Astrocyte (in vitro differentiated cells and primary cell): ENCODE data around the gene GID8. TPM values are rescaled to one million over a fixed set of nuclear protein-coding genes. Genes with fewer than 3 reads are reported as not detected.

Experiments used
- DNase-seq: peaks from one replicate; pipeline ENCODE4 v3.0.0-alpha.2; 2010; ENCODE audit warnings: low read depth
- FAIRE-seq: peaks from 2 replicates; lab custom pipeline; 2011; peaks lifted over from hg19 to GRCh38; lab: Jason Lieb, UNC
- H2AFZ ChIP-seq: 2 replicates; pipeline ENCODE4 v1.6.0; 2012; ENCODE audit warnings: low read depth, low read length, inconsistent platforms
- H3K27ac ChIP-seq: 2 replicates; pipeline ENCODE4 v1.5.1; 2011; ENCODE audit warnings: low read depth, low read length, inconsistent platforms
- H3K27me3 ChIP-seq: 2 replicates; pipeline ENCODE4 v1.6.0; 2011; ENCODE audit warnings: low read length, inconsistent platforms; ENCODE audit not compliant: insufficient read depth
- H3K36me3 ChIP-seq: 2 replicates; pipeline ENCODE4 v1.5.1; 2011; ENCODE audit warnings: low read length, inconsistent platforms; ENCODE audit not compliant: insufficient read depth
- H3K4me1 ChIP-seq: 2 replicates; pipeline ENCODE4 v1.5.1; 2011; ENCODE audit warnings: low read length, inconsistent platforms; ENCODE audit not compliant: insufficient read depth
- H3K4me2 ChIP-seq: 2 replicates; pipeline ENCODE4 v1.6.0; 2012; ENCODE audit warnings: low read length, inconsistent platforms
- H3K4me3 ChIP-seq: 2 replicates; pipeline ENCODE4 v1.5.1; 2011; ENCODE audit warnings: low read depth, mild to moderate bottlenecking, low read length, inconsistent platforms; ENCODE audit not compliant: insufficient read depth
- H3K79me2 ChIP-seq: 2 replicates; pipeline ENCODE4 v1.6.0; 2012; ENCODE audit warnings: mild to moderate bottlenecking, low read length, inconsistent platforms; ENCODE audit not compliant: insufficient read depth
- H3K9ac ChIP-seq: 2 replicates; pipeline ENCODE4 v1.6.0; 2012; ENCODE audit warnings: mild to moderate bottlenecking, low read length, inconsistent platforms
- H3K9me3 ChIP-seq: 2 replicates; pipeline ENCODE4 v1.5.1; 2012; ENCODE audit warnings: low read depth, mild to moderate bottlenecking, low read length, inconsistent platforms; ENCODE audit not compliant: insufficient read depth
- H4K20me1 ChIP-seq: 2 replicates; pipeline ENCODE4 v1.6.0; 2012; ENCODE audit warnings: low read length, inconsistent platforms; ENCODE audit not compliant: insufficient read depth
- H3K27ac Mint-ChIP-seq: one replicate; pipeline ENCODE4 v1.8.0; 2021; ENCODE audit warnings: mild to moderate bottlenecking, mixed read lengths; ENCODE audit not compliant: unreplicated experiment
- H3K27me3 Mint-ChIP-seq: one replicate; pipeline ENCODE4 v1.8.0; 2021; ENCODE audit warnings: low read depth, mixed read lengths; ENCODE audit not compliant: unreplicated experiment
- H3K36me3 Mint-ChIP-seq: one replicate; pipeline ENCODE4 v1.8.0; 2021; ENCODE audit warnings: low read depth, mixed read lengths; ENCODE audit not compliant: unreplicated experiment
- H3K4me1 Mint-ChIP-seq: one replicate; pipeline ENCODE4 v1.8.0; 2021; ENCODE audit warnings: low read depth, mixed read lengths; ENCODE audit not compliant: unreplicated experiment
- H3K4me3 Mint-ChIP-seq: one replicate; pipeline ENCODE4 v1.8.0; 2021; ENCODE audit warnings: mild to moderate bottlenecking, moderate library complexity, mixed read lengths; ENCODE audit not compliant: unreplicated experiment
- H3K9me3 Mint-ChIP-seq: one replicate; pipeline ENCODE4 v1.8.0; 2021; ENCODE audit warnings: mild to moderate bottlenecking, mixed read lengths; ENCODE audit not compliant: unreplicated experiment
- CTCF ChIP-seq: IDR thresholded peaks from 2 replicates; pipeline ENCODE4 v1.5.1; 2011; ENCODE audit warnings: low read depth, mild to moderate bottlenecking, inconsistent platforms, low read length, moderate library complexity; ENCODE audit not compliant: insufficient read depth
- EZH2 ChIP-seq: IDR thresholded peaks from 2 replicates; pipeline ENCODE4 v1.6.1; 2012; ENCODE audit warnings: mild to moderate bottlenecking, low read length, inconsistent platforms; ENCODE audit not compliant: insufficient read depth
- total RNA-seq: library from RNA; stranded (reverse); gene quantifications from 2 replicates; pipeline ENCODE4 v1.2.1, GENCODE V29; 2021

The GID8 gene
- total RNA-seq, 1 donor from 2014 or later: 37.1 TPM

- no peak overlapping the region for H3K27ac ChIP-seq
- DNase-seq (no peak), FAIRE-seq (no peak)
- TF ChIP-seq CTCF (no peak), EZH2 (no peak)
- H3K79me2 ChIP-seq: no peaks in the 10 kb centered on the region
- no peaks in the 10 kb centered on the region for H3K9me3 ChIP-seq
- Mint-ChIP-seq H3K4me3 (no peak overlapping the region), H3K27ac (no peak overlapping the region), H3K36me3 (peaks cover 9% of the 10 kb centered on the region), H3K27me3 (no peaks in the 10 kb centered on the region), H3K9me3 (no peaks in the 10 kb centered on the region), H3K4me1 (peaks cover 21% of the 10 kb centered on the region)
- no peak overlapping the region for H2AFZ ChIP-seq
- peaks cover 4% of the 10 kb centered on the region for H3K4me1 ChIP-seq
- H3K4me2 ChIP-seq: no peak overlapping the region
- H3K9ac ChIP-seq: no peak overlapping the region
- H3K36me3 ChIP-seq: peaks cover 41% of the 10 kb centered on the region
- no peak overlapping the region for H3K4me3 ChIP-seq
- peaks cover 76% of the 10 kb centered on the region for H4K20me1 ChIP-seq
- no peaks in the 10 kb centered on the region for H3K27me3 ChIP-seq
These were observed 41.4 kb upstream of the GID8 start for GRCh38 chr20:62896526-62896925.

GRCh38 chr20:62897666-62898065, 40.3 kb upstream of the GID8 start:
- FAIRE-seq: no peak
- no peaks in the 10 kb centered on the region for H3K79me2 ChIP-seq
- peaks cover 75% of the 10 kb centered on the region for H4K20me1 ChIP-seq
- no peaks in the 10 kb centered on the region for H3K27me3 ChIP-seq
- Mint-ChIP-seq H3K27ac (no peak overlapping the region), H3K36me3 (peaks cover 9% of the 10 kb centered on the region), H3K9me3 (no peaks in the 10 kb centered on the region), H3K27me3 (no peaks in the 10 kb centered on the region), H3K4me3 (no peak overlapping the region), H3K4me1 (peaks cover 21% of the 10 kb centered on the region)
- no peaks in the 10 kb centered on the region for H3K9me3 ChIP-seq
- no peak overlapping the region for H3K4me3 ChIP-seq
- no peak overlapping the region for H3K9ac ChIP-seq
- no peak for DNase-seq
- no peak for TF ChIP-seq EZH2
- no peak for TF ChIP-seq CTCF
- no peak overlapping the region for H3K27ac ChIP-seq
- peaks cover 42% of the 10 kb centered on the region for H3K36me3 ChIP-seq
- H3K4me1 ChIP-seq: peaks cover 4% of the 10 kb centered on the region
- H2AFZ ChIP-seq: no peak overlapping the region
- H3K4me2 ChIP-seq: no peak overlapping the region

GRCh38 chr20:62898093-62898964, 39.6 kb upstream of the GID8 start:
- no peaks in the 10 kb centered on the region for H3K27me3 ChIP-seq
- TF ChIP-seq CTCF (no peak), EZH2 (no peak)
- DNase-seq: no peak
- no peak overlapping the region for H3K4me2 ChIP-seq
- H3K9me3 ChIP-seq: no peaks in the 10 kb centered on the region
- Mint-ChIP-seq H3K4me1 (peaks cover 21% of the 10 kb centered on the region), H3K27ac (no peak overlapping the region), H3K27me3 (no peaks in the 10 kb centered on the region), H3K4me3 (peak overlapping the region; percentile 15), H3K36me3 (peaks cover 8% of the 10 kb centered on the region), H3K9me3 (no peaks in the 10 kb centered on the region)
- H3K36me3 ChIP-seq: peaks cover 36% of the 10 kb centered on the region
- no peak overlapping the region for H3K27ac ChIP-seq
- no peak for FAIRE-seq
- H2AFZ ChIP-seq: no peak overlapping the region
- H3K9ac ChIP-seq: no peak overlapping the region
- H3K4me1 ChIP-seq: peaks cover 8% of the 10 kb centered on the region
- no peak overlapping the region for H3K4me3 ChIP-seq
- peaks cover 77% of the 10 kb centered on the region for H4K20me1 ChIP-seq
- peaks cover under 1% of the 10 kb centered on the region for H3K79me2 ChIP-seq
